NT2/D1 (cell line): ENCODE measurements around the gene MT1E.
"Not testable (repeated sequence)": the region's sequence is repeated elsewhere in the genome, so short reads cannot be mapped to it uniquely, and the experiment has no call there.

Source experiments
- SUZ12 ChIP-seq: IDR thresholded peaks from 2 replicates; pipeline ENCODE4 v1.6.1; 2011; ENCODE audit not compliant: insufficient read length, insufficient read depth; ENCODE audit errors: extremely low read depth
- ZNF274 ChIP-seq: IDR thresholded peaks from 2 replicates; pipeline ENCODE4 v1.6.1; 2011; ENCODE audit warnings: mild to moderate bottlenecking, low read depth, low read length

DNA sequence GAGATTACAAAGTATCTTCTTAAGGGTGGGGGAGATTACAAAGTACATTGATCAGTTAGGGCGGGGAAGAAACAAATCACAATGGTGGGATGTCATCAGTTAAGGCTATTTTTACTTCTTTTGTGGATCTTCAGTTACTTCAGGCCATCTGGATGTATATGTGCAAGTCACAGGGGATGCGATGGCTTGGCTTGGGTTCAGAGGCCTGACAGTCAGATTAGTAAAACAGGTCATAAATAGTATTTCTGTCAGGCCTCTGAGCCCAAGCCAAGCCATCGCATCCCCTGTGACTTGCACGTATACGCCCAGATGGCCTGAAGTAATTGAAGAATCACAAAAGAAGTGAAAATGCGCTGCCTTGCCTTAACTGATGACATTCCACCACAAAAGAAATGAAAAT is 49.0 kb downstream of the MT1E start:
- not testable (repeated sequence) for TF ChIP-seq SUZ12, ZNF274
